ENCODE measurements around the gene SERPING1.

SERPING1 gene

DNA sequence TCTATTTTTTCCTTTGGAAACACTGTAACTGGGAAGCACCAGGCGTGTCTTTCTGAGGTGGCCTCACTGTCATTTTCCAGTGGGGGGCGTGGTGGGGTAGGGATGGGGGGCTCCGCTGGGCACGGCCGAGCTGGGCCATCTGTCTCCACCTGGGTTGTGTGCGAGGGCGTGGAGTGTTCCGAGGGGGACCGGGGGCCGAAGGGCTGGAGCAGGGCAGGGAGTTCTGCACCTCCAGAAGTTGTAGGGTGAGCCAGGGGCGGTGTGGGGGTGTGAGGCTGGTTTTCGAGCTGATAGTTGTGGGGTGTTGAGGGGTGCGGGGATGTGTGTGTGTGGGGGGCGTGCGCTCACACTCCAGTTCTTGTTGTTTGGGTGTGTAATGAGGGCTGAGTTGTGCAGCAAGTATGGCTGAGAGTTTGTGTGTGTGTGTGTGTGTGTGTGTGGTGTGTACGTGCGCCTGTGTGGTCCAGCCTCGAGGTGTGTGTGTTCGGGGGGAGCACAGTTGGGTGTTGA is 41.4 kb downstream of the SERPING1 start:
- Histone ChIP-seq H3K79me1 (replicated peaks; ENCODE audit: low read length, poor library complexity, severe bottlenecking) (peaks cover 12% of the 10 kb centered on the region), H3K9me3 (ENCODE audit: control insufficient read depth, low read length) (no peaks in the 10 kb centered on the region), H3K14ac (ENCODE audit: low read length in 2 of 2) (peak overlapping the region; percentile 9 to 72), H3K36me3 (ENCODE audit: control insufficient read depth in 1 of 2, insufficient read depth in 2 of 2, low read depth in 1 of 2, low read length in 2 of 2) (no peaks in the 10 kb centered on the region), H3K4me1 (ENCODE audit: control insufficient read depth, insufficient read depth, low read depth, low read length) (peaks cover 23% of the 10 kb centered on the region), H4K91ac (ENCODE audit: low read length) (peak overlapping the region; percentile 99), H3K4me3 (ENCODE audit: insufficient read depth in 1 of 2, low read depth in 1 of 2, low read length in 2 of 2) (peak overlapping the region; percentile 82 to 97), H4K8ac (ENCODE audit: low read length) (peak overlapping the region; percentile 89), H3K4ac (ENCODE audit: low read depth in 1 of 2, low read length in 2 of 2) (peak overlapping the region; percentile 98 to 99), H2AK5ac (ENCODE audit: low read length, severe bottlenecking) (peak overlapping the region; percentile 88), H2BK15ac (ENCODE audit: low read depth, poor library complexity, severe bottlenecking) (peak overlapping the region; percentile 97), H2AFZ (ENCODE audit: low read depth, low read length) (no peak overlapping the region), H3K18ac (ENCODE audit: low read depth in 1 of 2, low read length in 2 of 2) (peak overlapping the region; percentile 87 to 99), H3K9ac (ENCODE audit: low read length) (peak overlapping the region; percentile 95), H2BK12ac (ENCODE audit: low read length in 2 of 2) (peak overlapping the region; percentile 2 to 91), H2BK120ac (ENCODE audit: low read depth, low read length) (peak overlapping the region; percentile 98), H3K27ac (ENCODE audit: low read length, poor library complexity, severe bottlenecking) (peak overlapping the region; percentile 92), H2BK5ac (ENCODE audit: low read depth, low read length, poor library complexity, severe bottlenecking) (peak overlapping the region; percentile 98), H3K4me2 (ENCODE audit: low read length, poor library complexity, severe bottlenecking) (peak overlapping the region; percentile 52), H3K23ac (ENCODE audit: low read length in 2 of 2) (peak overlapping the region in 1 of 2 experiments; percentile 66), H3K27me3 (ENCODE audit: control insufficient read depth in 1 of 2, insufficient read depth in 1 of 2, low read length in 2 of 2) (peaks cover 6 to 12% of the 10 kb centered on the region in 2 experiments)
- DNase-seq = no peak
- 1% methylated on average over 15 of the region's 19 CpGs for WGBS

DNA sequence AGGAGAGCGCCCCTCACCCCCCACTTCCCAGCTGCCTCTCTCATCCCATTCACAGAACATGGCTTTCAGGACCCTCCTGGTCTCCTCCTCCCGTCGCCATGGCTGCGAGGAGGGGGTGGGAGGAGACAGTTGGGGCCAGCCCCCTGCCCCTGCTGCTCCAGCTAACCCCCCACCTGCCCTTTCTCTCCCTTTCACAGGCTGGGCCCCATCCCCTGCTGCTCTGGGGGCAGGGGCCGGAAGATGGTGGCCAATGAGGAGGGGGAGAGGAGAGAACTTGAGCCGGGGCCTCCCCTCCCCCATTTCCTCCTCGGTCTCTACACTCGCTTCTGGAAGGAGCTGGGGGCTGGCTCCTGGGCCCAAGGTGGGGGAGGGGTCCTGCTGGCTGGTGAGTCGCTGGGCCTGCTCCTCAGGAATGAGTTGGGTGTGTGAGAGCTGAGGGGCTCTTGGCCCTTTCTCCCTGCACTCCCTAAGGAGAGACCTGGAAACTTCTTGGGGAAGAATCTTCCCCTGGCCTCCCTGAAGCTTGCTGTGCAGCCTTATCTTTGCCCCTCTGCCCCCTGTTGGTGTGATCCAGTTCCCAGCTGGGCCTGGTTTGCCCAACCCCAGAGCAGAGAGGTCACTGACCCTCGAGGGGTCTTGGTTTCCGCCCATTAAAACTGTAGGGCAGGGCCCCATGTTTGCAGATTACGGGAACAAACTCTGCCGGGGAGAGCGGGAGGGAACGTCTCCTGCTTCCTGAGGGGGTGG is 42.0 kb downstream of the SERPING1 start:
- Histone ChIP-seq H3K36me3 (ENCODE audit: control insufficient read depth in 1 of 2, insufficient read depth in 2 of 2, low read depth in 1 of 2, low read length in 2 of 2) (no peaks in the 10 kb centered on the region), H4K91ac (ENCODE audit: low read length) (peak overlapping the region; percentile 99), H3K4me1 (ENCODE audit: control insufficient read depth, insufficient read depth, low read depth, low read length) (peaks cover 23% of the 10 kb centered on the region), H3K27ac (ENCODE audit: low read length, poor library complexity, severe bottlenecking) (peak overlapping the region; percentile 92), H3K27me3 (ENCODE audit: control insufficient read depth in 1 of 2, insufficient read depth in 1 of 2, low read length in 2 of 2) (peaks cover under 1 to 7% of the 10 kb centered on the region in 2 experiments), H3K79me1 (replicated peaks; ENCODE audit: low read length, poor library complexity, severe bottlenecking) (peaks cover 12% of the 10 kb centered on the region), H4K8ac (ENCODE audit: low read length) (peak overlapping the region; percentile 59), H3K4ac (ENCODE audit: low read depth in 1 of 2, low read length in 2 of 2) (peak overlapping the region; percentile 64 to 99), H2BK120ac (ENCODE audit: low read depth, low read length) (peak overlapping the region; percentile 39), H3K9me3 (ENCODE audit: control insufficient read depth, low read length) (no peaks in the 10 kb centered on the region), H3K14ac (ENCODE audit: low read length in 2 of 2) (peak overlapping the region in 1 of 2 experiments; percentile 72), H3K23ac (ENCODE audit: low read length in 2 of 2) (peak overlapping the region in 1 of 2 experiments; percentile 37), H2BK5ac (ENCODE audit: low read depth, low read length, poor library complexity, severe bottlenecking) (peak overlapping the region; percentile 40), H3K18ac (ENCODE audit: low read depth in 1 of 2, low read length in 2 of 2) (peak overlapping the region; percentile 90 to 99), H2BK15ac (ENCODE audit: low read depth, poor library complexity, severe bottlenecking) (peak overlapping the region; percentile 29), H3K4me2 (ENCODE audit: low read length, poor library complexity, severe bottlenecking) (peak overlapping the region; percentile 52), H2AFZ (ENCODE audit: low read depth, low read length) (no peak overlapping the region), H2BK12ac (ENCODE audit: low read length in 2 of 2) (peak overlapping the region; percentile 2 to 91), H3K4me3 (ENCODE audit: insufficient read depth in 1 of 2, low read depth in 1 of 2, low read length in 2 of 2) (peak overlapping the region; percentile 82 to 97), H3K9ac (ENCODE audit: low read length) (peak overlapping the region; percentile 95), H2AK5ac (ENCODE audit: low read length, severe bottlenecking) (peak overlapping the region; percentile 19)
- DNase-seq = peak; percentile 81
- under 1% methylated on average over 8 of the region's 15 CpGs for WGBS

DNA sequence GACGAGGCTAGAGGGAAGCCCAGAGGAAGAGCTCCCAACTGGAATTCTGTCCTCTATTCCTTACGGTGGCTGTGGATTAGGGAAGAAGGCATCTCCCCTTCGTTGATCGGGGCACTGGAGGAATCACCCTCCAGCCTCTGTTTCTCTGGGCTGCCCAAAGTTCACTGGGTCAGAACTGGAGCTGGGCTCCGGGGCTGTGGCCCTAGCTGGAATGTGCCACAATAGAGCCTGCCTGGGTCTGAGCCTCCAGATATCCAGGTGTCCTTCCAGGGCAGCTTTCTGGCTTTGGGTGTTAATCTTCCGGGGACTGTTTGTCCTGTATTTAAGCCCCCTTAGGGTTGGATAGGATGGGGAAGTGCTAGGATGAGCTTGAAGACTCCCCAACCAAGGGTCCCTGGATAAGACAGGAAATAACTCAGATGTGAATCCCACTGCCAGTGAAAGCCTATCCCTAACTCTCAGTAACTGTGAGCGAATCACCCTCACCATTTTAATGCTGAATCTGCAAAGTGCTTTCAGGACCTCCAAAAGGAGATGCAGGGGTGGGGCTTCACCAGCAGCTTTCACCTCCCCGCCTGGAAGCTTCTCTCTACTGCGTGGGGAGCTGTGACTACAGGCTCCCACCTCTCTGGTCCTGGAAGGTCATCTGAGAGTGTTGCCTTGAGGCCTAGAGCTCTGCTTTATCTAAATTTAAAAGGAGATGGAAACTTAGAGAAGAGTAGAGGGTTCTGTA is 42.7 kb downstream of the SERPING1 start:
- Histone ChIP-seq H3K14ac (ENCODE audit: low read length in 2 of 2) (peak overlapping the region in 1 of 2 experiments; percentile 61), H2AK5ac (ENCODE audit: low read length, severe bottlenecking) (peak overlapping the region; percentile 19), H2BK5ac (ENCODE audit: low read depth, low read length, poor library complexity, severe bottlenecking) (peak overlapping the region; percentile 40), H2BK120ac (ENCODE audit: low read depth, low read length) (peak overlapping the region; percentile 39), H2AFZ (ENCODE audit: low read depth, low read length) (no peak overlapping the region), H2BK12ac (ENCODE audit: low read length in 2 of 2) (peak overlapping the region; percentile 75 to 82), H3K79me1 (replicated peaks; ENCODE audit: low read length, poor library complexity, severe bottlenecking) (peaks cover 14% of the 10 kb centered on the region), H3K4me3 (ENCODE audit: insufficient read depth in 1 of 2, low read depth in 1 of 2, low read length in 2 of 2) (peak overlapping the region; percentile 82 to 97), H3K27me3 (ENCODE audit: control insufficient read depth in 1 of 2, insufficient read depth in 1 of 2, low read length in 2 of 2) (peaks cover 0 to 3% of the 10 kb centered on the region in 2 experiments), H4K8ac (ENCODE audit: low read length) (peak overlapping the region; percentile 39), H2BK15ac (ENCODE audit: low read depth, poor library complexity, severe bottlenecking) (peak overlapping the region; percentile 85), H3K23ac (ENCODE audit: low read length in 2 of 2) (peak overlapping the region in 1 of 2 experiments; percentile 27), H4K91ac (ENCODE audit: low read length) (peak overlapping the region; percentile 99), H3K4ac (ENCODE audit: low read depth in 1 of 2, low read length in 2 of 2) (peak overlapping the region; percentile 50 to 64), H3K9me3 (ENCODE audit: control insufficient read depth, low read length) (no peaks in the 10 kb centered on the region), H3K18ac (ENCODE audit: low read depth in 1 of 2, low read length in 2 of 2) (peak overlapping the region; percentile 64 to 78), H3K27ac (ENCODE audit: low read length, poor library complexity, severe bottlenecking) (peak overlapping the region; percentile 92), H3K9ac (ENCODE audit: low read length) (peak overlapping the region; percentile 95), H3K4me2 (ENCODE audit: low read length, poor library complexity, severe bottlenecking) (peak overlapping the region; percentile 52), H3K36me3 (ENCODE audit: control insufficient read depth in 1 of 2, insufficient read depth in 2 of 2, low read depth in 1 of 2, low read length in 2 of 2) (no peaks in the 10 kb centered on the region), H3K4me1 (ENCODE audit: control insufficient read depth, insufficient read depth, low read depth, low read length) (peaks cover 25% of the 10 kb centered on the region)
- DNase-seq = peak; percentile 22
- WGBS = 10% methylated on average over 9 of the region's 9 CpGs
